ENCODE data around the gene CFDP1. TPM values are rescaled to one million over a fixed set of nuclear protein-coding genes. Genes with fewer than 3 reads are reported as not detected.
"Not testable (repeated sequence)": the region's sequence is repeated elsewhere in the genome, so short reads cannot be mapped to it uniquely, and the experiment has no call there.

Gene CFDP1
- total RNA-seq, 1 experiment from 2014 or later, result 32.1 TPM

GRCh38 chr16:75286389-75286788, 146.9 kb downstream of the CFDP1 start:
- ChIA-PET CTCF (no interaction called here), POLR2A (ENCODE audit: unreplicated experiment) (no interaction called here)
- H3F3A ChIP-seq (ENCODE audit: low read length, unreplicated experiment), result no peaks in the 10 kb centered on the region
- H3K9ac ChIP-seq (ENCODE audit: low read length), result no peak overlapping the region
- no peak for ATAC-seq
- H3K36me3 ChIP-seq (ENCODE audit: low read depth, low read length), result no peaks in the 10 kb centered on the region
- no peaks in the 10 kb centered on the region for H3K9me3 ChIP-seq (ENCODE audit: low read length)
- no TSS peak for BruUV-seq (replicated peaks)
- no peaks in the 10 kb centered on the region for H3K79me2 ChIP-seq (ENCODE audit: low read length)
- peaks cover 12% of the 10 kb centered on the region; the same call in 1 of the 2 replicates for H3K4me1 ChIP-seq (ENCODE audit: insufficient read depth, low read length)
- DNase-seq, result no peak
- intact Hi-C loops (cut with micrococcal nuclease), result no loop called here
- no peak overlapping the region for H3K4me2 ChIP-seq (ENCODE audit: low read length)
- H2AFZ ChIP-seq (ENCODE audit: low read length), result no peak overlapping the region
- no peak for TF ChIP-seq EZH2phosphoT487 (IDR thresholded peaks at IDR 0.05; ENCODE audit: borderline replicate concordance, low read length)
- TF ChIP-seq EZH2 (IDR thresholded peaks at IDR 0.05; ENCODE audit: low read length, unreplicated experiment), result no peak
- TF ChIP-seq CTCF (conservative IDR thresholded peaks at IDR 0.05; ENCODE audit: low read depth, low read length), result no peak
- H4K20me1 ChIP-seq (ENCODE audit: low read length), result no peaks in the 10 kb centered on the region
- H3K4me3 ChIP-seq (ENCODE audit: low read length), result no peak overlapping the region
- H3K27me3 ChIP-seq (ENCODE audit: low read length), result no peaks in the 10 kb centered on the region
- H3K27ac ChIP-seq (ENCODE audit: low read length), result no peak overlapping the region
- H3K9me2 ChIP-seq (replicated peaks; ENCODE audit: low read length), result no peaks in the 10 kb centered on the region

- Histone ChIP-seq H4K20me1 (ENCODE audit: low read length) (no peaks in the 10 kb centered on the region), H3K4me1 (ENCODE audit: insufficient read depth, low read length) (peaks cover 6% of the 10 kb centered on the region; the same call in 1 of the 2 replicates), H3K9me2 (replicated peaks; ENCODE audit: low read length) (no peaks in the 10 kb centered on the region), H3K27ac (ENCODE audit: low read length) (no peak overlapping the region), H3K79me2 (ENCODE audit: low read length) (no peaks in the 10 kb centered on the region), H3F3A (ENCODE audit: low read length, unreplicated experiment) (no peaks in the 10 kb centered on the region), H3K4me3 (ENCODE audit: low read length) (no peak overlapping the region), H3K4me2 (ENCODE audit: low read length) (no peak overlapping the region), H2AFZ (ENCODE audit: low read length) (no peak overlapping the region), H3K27me3 (ENCODE audit: low read length) (no peaks in the 10 kb centered on the region), H3K36me3 (ENCODE audit: low read depth, low read length) (no peaks in the 10 kb centered on the region), H3K9me3 (ENCODE audit: low read length) (no peaks in the 10 kb centered on the region), H3K9ac (ENCODE audit: low read length) (no peak overlapping the region)
- intact Hi-C loops (cut with micrococcal nuclease), result no loop called here
- no TSS peak for BruUV-seq (replicated peaks)
- TF ChIP-seq EZH2 (IDR thresholded peaks at IDR 0.05; ENCODE audit: low read length, unreplicated experiment), result no peak
- TF ChIP-seq CTCF (conservative IDR thresholded peaks at IDR 0.05; ENCODE audit: low read depth, low read length), result no peak
- no peak for TF ChIP-seq EZH2phosphoT487 (IDR thresholded peaks at IDR 0.05; ENCODE audit: borderline replicate concordance, low read length)
- ChIA-PET CTCF (no interaction called here), POLR2A (ENCODE audit: unreplicated experiment) (no interaction called here)
- DNase-seq (no peak), ATAC-seq (no peak)
Observed at GRCh38 chr16:75282466-75283281, 150.6 kb downstream of the CFDP1 start.

GRCh38 chr16:75281826-75282225, 151.5 kb downstream of the CFDP1 start:
- no peak overlapping the region for H3K4me3 ChIP-seq (ENCODE audit: low read length)
- TF ChIP-seq EZH2 (IDR thresholded peaks at IDR 0.05; ENCODE audit: low read length, unreplicated experiment), result no peak
- no peak for TF ChIP-seq CTCF (conservative IDR thresholded peaks at IDR 0.05; ENCODE audit: low read depth, low read length)
- TF ChIP-seq EZH2phosphoT487 (IDR thresholded peaks at IDR 0.05; ENCODE audit: borderline replicate concordance, low read length), result no peak

GRCh38 chr16:75281009-75281408, 152.3 kb downstream of the CFDP1 start:
- H3K9me2 ChIP-seq (replicated peaks; ENCODE audit: low read length); H3K4me2 ChIP-seq (ENCODE audit: low read length); H3K9me3 ChIP-seq (ENCODE audit: low read length); H3K27me3 ChIP-seq (ENCODE audit: low read length); CTCF ChIA-PET; H3F3A ChIP-seq (ENCODE audit: low read length, unreplicated experiment); BruUV-seq (replicated peaks); H3K79me2 ChIP-seq (ENCODE audit: low read length); H3K4me3 ChIP-seq (ENCODE audit: low read length); H3K27ac ChIP-seq (ENCODE audit: low read length); H3K9ac ChIP-seq (ENCODE audit: low read length); H3K4me1 ChIP-seq (ENCODE audit: insufficient read depth, low read length); H2AFZ ChIP-seq (ENCODE audit: low read length); ATAC-seq; DNase-seq; H3K36me3 ChIP-seq (ENCODE audit: low read depth, low read length); POLR2A ChIA-PET (ENCODE audit: unreplicated experiment); intact Hi-C loops (cut with micrococcal nuclease); H4K20me1 ChIP-seq (ENCODE audit: low read length): not testable (repeated sequence)

More at GRCh38 chr16:75281826-75282225, 151.5 kb downstream of the CFDP1 start:
- Histone ChIP-seq H3K9ac (ENCODE audit: low read length) (no peak overlapping the region), H3F3A (ENCODE audit: low read length, unreplicated experiment) (no peaks in the 10 kb centered on the region), H4K20me1 (ENCODE audit: low read length) (no peaks in the 10 kb centered on the region), H3K27me3 (ENCODE audit: low read length) (no peaks in the 10 kb centered on the region), H3K9me2 (replicated peaks; ENCODE audit: low read length) (no peaks in the 10 kb centered on the region), H3K9me3 (ENCODE audit: low read length) (no peaks in the 10 kb centered on the region), H2AFZ (ENCODE audit: low read length) (no peak overlapping the region), H3K4me2 (ENCODE audit: low read length) (no peak overlapping the region), H3K79me2 (ENCODE audit: low read length) (no peaks in the 10 kb centered on the region), H3K36me3 (ENCODE audit: low read depth, low read length) (no peaks in the 10 kb centered on the region), H3K27ac (ENCODE audit: low read length) (no peak overlapping the region), H3K4me1 (ENCODE audit: insufficient read depth, low read length) (peaks cover 6% of the 10 kb centered on the region; the same call in 1 of the 2 replicates)
- ATAC-seq (no peak), DNase-seq (no peak)
- ChIA-PET CTCF (no interaction called here), POLR2A (ENCODE audit: unreplicated experiment) (no interaction called here)
- BruUV-seq (replicated peaks), result no TSS peak
- intact Hi-C loops (cut with micrococcal nuclease), result no loop called here

All from PC-3 (cell line).